ENCODE results near the gene CPA4. TPM values are rescaled to one million over a fixed set of nuclear protein-coding genes. Genes with fewer than 3 reads are reported as not detected.

Gene CPA4
- total RNA-seq, 2 donors from 2014 or later = not detected

DNA sequence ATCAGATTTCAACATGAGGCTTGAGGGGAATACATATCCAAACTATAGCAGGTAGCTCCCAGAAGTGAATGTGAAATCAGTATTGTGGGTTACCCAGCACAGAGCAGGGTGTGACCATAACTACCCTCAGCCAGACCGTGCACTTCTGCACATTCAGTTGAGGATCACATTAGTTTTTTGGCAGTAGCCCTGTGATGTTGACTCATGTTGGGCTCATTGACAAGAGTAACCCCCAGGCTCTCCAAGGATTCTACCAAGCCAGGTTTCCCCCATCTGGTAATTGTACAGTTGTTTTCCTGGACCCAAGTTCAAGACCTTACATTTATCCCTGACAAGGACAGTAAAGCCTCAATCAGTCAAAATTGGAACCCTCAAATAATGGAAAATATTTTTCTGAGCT, 11.7 kb upstream of the CPA4 start:
- Histone ChIP-seq H3K4me1 (ENCODE audit: control insufficient read depth in 1 of 2, low read depth in 2 of 2) (peaks cover 0 to 5% of the 10 kb centered on the region in 2 donors), H3K4me3 (no peak overlapping the region), H3K27me3 (replicated peaks; ENCODE audit: insufficient read depth) (no peaks in the 10 kb centered on the region), H3K9me3 (no peaks in the 10 kb centered on the region), H3K36me3 (no peaks in the 10 kb centered on the region), H3K27ac (no peak overlapping the region)
- DNase-seq (ENCODE audit: low spot score) = no peak
- no peak for ATAC-seq (ENCODE audit: insufficient number of reproducible peaks, low FRiP score, low read depth)
- TF ChIP-seq CTCF (IDR thresholded peaks at IDR 0.05) = no peak

DNA sequence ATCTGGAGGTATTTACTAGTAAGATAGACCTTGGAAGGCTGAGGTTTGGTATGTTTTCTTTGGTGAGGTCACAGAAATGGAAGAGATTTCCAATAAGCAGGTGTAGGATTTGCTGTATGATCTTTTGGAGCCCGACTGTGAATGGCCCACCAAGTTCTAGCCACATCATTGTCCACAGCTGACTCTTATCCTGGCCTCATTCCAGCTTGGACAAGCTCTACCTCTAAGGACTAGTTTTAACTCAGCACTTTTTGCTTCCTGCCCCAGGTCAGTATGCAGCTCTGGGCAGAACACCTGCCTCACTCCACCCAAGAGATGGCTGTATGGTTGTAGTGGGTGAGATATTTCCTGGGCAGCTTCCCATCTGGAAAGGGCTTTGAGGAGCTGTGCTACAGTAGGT, 6.1 kb upstream of the CPA4 start:
- TF ChIP-seq CTCF (IDR thresholded peaks at IDR 0.05) = no peak
- Histone ChIP-seq H3K4me3 (no peak overlapping the region), H3K27ac (no peak overlapping the region), H3K4me1 (ENCODE audit: control insufficient read depth in 1 of 2, low read depth in 2 of 2) (peaks cover 0 to 12% of the 10 kb centered on the region in 2 donors), H3K36me3 (no peaks in the 10 kb centered on the region), H3K27me3 (replicated peaks; ENCODE audit: insufficient read depth) (no peaks in the 10 kb centered on the region), H3K9me3 (no peaks in the 10 kb centered on the region)
- ATAC-seq (ENCODE audit: insufficient number of reproducible peaks, low FRiP score, low read depth) (no peak), DNase-seq (ENCODE audit: low spot score) (no peak)

DNA sequence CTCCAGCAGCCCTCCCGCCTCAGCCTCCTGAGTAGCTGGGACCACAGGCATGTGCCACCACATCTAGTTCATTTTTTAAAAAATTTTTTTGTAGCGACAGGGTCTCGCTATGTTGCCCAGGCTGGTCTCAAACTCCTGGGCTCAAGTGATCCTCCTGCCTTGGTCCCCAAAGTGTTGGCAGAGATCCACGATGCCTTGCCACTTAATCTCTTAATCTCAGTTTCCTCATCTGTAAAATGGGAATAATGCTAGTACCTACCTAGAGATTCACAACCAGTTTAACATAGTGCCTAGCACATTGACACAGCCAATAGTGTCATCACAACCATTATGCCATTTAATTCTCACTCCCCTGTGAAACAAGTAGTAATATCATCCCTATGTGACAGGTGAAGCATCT, 4.8 kb upstream of the CPA4 start:
- Histone ChIP-seq H3K36me3 (no peaks in the 10 kb centered on the region), H3K4me1 (ENCODE audit: control insufficient read depth in 1 of 2, low read depth in 2 of 2) (peaks cover 1 to 22% of the 10 kb centered on the region in 2 donors), H3K27me3 (replicated peaks; ENCODE audit: insufficient read depth) (no peaks in the 10 kb centered on the region), H3K27ac (no peak overlapping the region), H3K4me3 (no peak overlapping the region), H3K9me3 (no peaks in the 10 kb centered on the region)
- ATAC-seq (ENCODE audit: insufficient number of reproducible peaks, low FRiP score, low read depth) (no peak), DNase-seq (ENCODE audit: low spot score) (no peak)
- TF ChIP-seq CTCF (IDR thresholded peaks at IDR 0.05) = no peak

DNA sequence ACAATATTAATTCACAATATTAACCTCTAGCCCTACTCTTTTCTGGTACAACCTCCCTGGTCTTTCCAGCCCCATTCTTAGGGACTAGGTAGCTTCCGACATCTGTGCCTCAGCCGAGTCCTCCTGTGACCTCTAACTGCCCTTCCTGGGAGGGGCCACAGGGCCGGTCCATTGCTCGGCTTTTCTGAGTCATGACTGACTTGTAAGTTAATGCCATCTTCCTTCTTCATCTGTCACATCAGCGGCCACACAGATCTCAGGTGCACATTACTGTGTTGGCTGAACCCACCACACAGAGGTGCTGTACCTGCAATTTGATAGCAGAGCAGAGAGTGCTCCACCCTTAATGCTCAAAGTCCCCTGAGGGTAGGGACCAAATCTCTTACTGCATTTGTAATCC, 4.1 kb upstream of the CPA4 start:
- ATAC-seq (ENCODE audit: insufficient number of reproducible peaks, low FRiP score, low read depth) = no peak
- DNase-seq (ENCODE audit: low spot score) = no peak
- Histone ChIP-seq H3K4me3 (no peak overlapping the region), H3K9me3 (no peaks in the 10 kb centered on the region), H3K27me3 (replicated peaks; ENCODE audit: insufficient read depth) (no peaks in the 10 kb centered on the region), H3K4me1 (ENCODE audit: control insufficient read depth in 1 of 2, low read depth in 2 of 2) (peaks cover 7 to 29% of the 10 kb centered on the region in 2 donors), H3K36me3 (no peaks in the 10 kb centered on the region), H3K27ac (no peak overlapping the region)
- no peak for TF ChIP-seq CTCF (IDR thresholded peaks at IDR 0.05)

- H3K9me3 ChIP-seq = no peaks in the 10 kb centered on the region
- no peak overlapping the region for H3K4me3 ChIP-seq
- TF ChIP-seq CTCF (IDR thresholded peaks at IDR 0.05) = no peak
- H3K36me3 ChIP-seq = no peaks in the 10 kb centered on the region
- ATAC-seq (ENCODE audit: insufficient number of reproducible peaks, low FRiP score, low read depth) = no peak
- no peak for DNase-seq (ENCODE audit: low spot score)
- H3K4me1 ChIP-seq (ENCODE audit: control insufficient read depth in 1 of 2, low read depth in 2 of 2) = peaks cover 7 to 35% of the 10 kb centered on the region in 2 donors
- H3K27me3 ChIP-seq (replicated peaks; ENCODE audit: insufficient read depth) = no peaks in the 10 kb centered on the region
- H3K27ac ChIP-seq = no peak overlapping the region
These were observed 3.5 kb upstream of the CPA4 start for GRCh38 chr7:130289478-130289877.
